GM12878 (cell line): Measurements from ENCODE around the gene NOL4L.

Experiments used
- CEBPB ChIP-seq, 2 experiments: fragments of 150-350 bp in 1 of 2; IDR thresholded peaks; 2 replicates each; pipeline ENCODE4 v1.6.1; 2012 to 2014; ENCODE audit warnings: low read depth in 2 of 2, low read length in 2 of 2, borderline replicate concordance in 1 of 2, inconsistent platforms in 1 of 2
- CEBPZ ChIP-seq: fragments of 150-350 bp; IDR thresholded peaks from 2 replicates; pipeline ENCODE4 v1.6.1; 2016; ENCODE audit warnings: low read depth, low read length
- EZH2 ChIP-seq: IDR thresholded peaks from 2 replicates; pipeline ENCODE4 v1.6.1; 2012; ENCODE audit warnings: low read depth, mild to moderate bottlenecking, control low read depth, inconsistent platforms, low read length, borderline replicate concordance; ENCODE audit not compliant: control insufficient read depth
- MXI1 ChIP-seq: fragments of 150-350 bp; IDR thresholded peaks from 2 replicates; pipeline ENCODE4 v1.6.1; 2011; ENCODE audit warnings: low read depth, mild to moderate bottlenecking, inconsistent platforms, low read length, improper control_type of control experiment
- TF ChIP-seq, protein P1 (sequence below), 3 experiments: IDR thresholded peaks in 2 of 3; conservative IDR thresholded peaks in 1 of 3; 2 replicates each; pipeline ENCODE4 v1.5.1; 2011; ENCODE audit warnings: low read depth in 3 of 3, low read length in 3 of 3, mild to moderate bottlenecking in 3 of 3, control low read depth in 2 of 3, moderate library complexity in 2 of 3, inconsistent platforms in 1 of 3, mixed read lengths in 1 of 3; ENCODE audit not compliant: control insufficient read depth in 2 of 3, insufficient read depth in 1 of 3; ENCODE audit errors: extremely low read depth in 1 of 3

GRCh38 chr20:32582659-32583580, 2.2 kb downstream of the NOL4L start:
- TF ChIP-seq MXI1 (no peak), EZH2 (no peak), CEBPB (IDR thresholded peaks at IDR 0.05; ENCODE audit: borderline replicate concordance in 1 of 2, low read depth in 2 of 2, low read length in 2 of 2) (no peak), CEBPZ (no peak)
- TF ChIP-seq, protein P1, sequence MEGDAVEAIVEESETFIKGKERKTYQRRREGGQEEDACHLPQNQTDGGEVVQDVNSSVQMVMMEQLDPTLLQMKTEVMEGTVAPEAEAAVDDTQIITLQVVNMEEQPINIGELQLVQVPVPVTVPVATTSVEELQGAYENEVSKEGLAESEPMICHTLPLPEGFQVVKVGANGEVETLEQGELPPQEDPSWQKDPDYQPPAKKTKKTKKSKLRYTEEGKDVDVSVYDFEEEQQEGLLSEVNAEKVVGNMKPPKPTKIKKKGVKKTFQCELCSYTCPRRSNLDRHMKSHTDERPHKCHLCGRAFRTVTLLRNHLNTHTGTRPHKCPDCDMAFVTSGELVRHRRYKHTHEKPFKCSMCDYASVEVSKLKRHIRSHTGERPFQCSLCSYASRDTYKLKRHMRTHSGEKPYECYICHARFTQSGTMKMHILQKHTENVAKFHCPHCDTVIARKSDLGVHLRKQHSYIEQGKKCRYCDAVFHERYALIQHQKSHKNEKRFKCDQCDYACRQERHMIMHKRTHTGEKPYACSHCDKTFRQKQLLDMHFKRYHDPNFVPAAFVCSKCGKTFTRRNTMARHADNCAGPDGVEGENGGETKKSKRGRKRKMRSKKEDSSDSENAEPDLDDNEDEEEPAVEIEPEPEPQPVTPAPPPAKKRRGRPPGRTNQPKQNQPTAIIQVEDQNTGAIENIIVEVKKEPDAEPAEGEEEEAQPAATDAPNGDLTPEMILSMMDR (IDR thresholded peaks at IDR 0.05 in 2 of 3, conservative IDR thresholded peaks at IDR 0.05 in 1 of 3; ENCODE audit: control insufficient read depth in 2 of 3, extremely low read depth in 1 of 3, insufficient read depth in 1 of 3, low read depth in 3 of 3, low read length in 3 of 3) = no peak
